Gastrocnemius medialis (tissue), 4 donors: ENCODE data around the gene NAV3. TPM values are rescaled to one million over a fixed set of nuclear protein-coding genes. Genes with fewer than 3 reads are reported as not detected.

Source experiments
- ATAC-seq, 2 donors: fragments of 150-250 bp; one replicate each; pipeline ENCODE4 v1.9.1; 2016
- DNase-seq, 2 donors: peaks; one replicate each; pipeline ENCODE4 v3.0.0-alpha.2; 2019
- H3K27ac ChIP-seq, 4 donors: fragments of 200-600 bp; sonication (generic); 1 replicate in 1 of 4; 2 replicates in 3 of 4; pipeline ENCODE4 v1.5.1; 2016 to 2018; ENCODE audit warnings: mild to moderate bottlenecking in 2 of 4, moderate library complexity in 1 of 4
- H3K27me3 ChIP-seq, 3 donors: fragments of 200-600 bp; sonication (generic) in 2 of 3; 1 replicate in 1 of 3; 2 replicates in 2 of 3; pipeline versions ENCODE4 v1.5.1 to v1.6.0; 2016 to 2019; ENCODE audit warnings: mild to moderate bottlenecking in 1 of 3, moderate library complexity in 1 of 3
- H3K36me3 ChIP-seq, 2 donors: fragments of 200-600 bp; sonication (generic) in 1 of 2; one replicate each; pipeline ENCODE4 v1.5.1; 2017 to 2018
- H3K4me1 ChIP-seq, 2 donors: fragments of 200-600 bp; sonication (generic) in 1 of 2; one replicate each; pipeline ENCODE4 v1.5.1; 2016 to 2017; ENCODE audit warnings: mild to moderate bottlenecking in 2 of 2
- H3K4me3 ChIP-seq, 4 donors: fragments of 200-600 bp; sonication (generic) in 3 of 4; 1 replicate in 1 of 4; 2 replicates in 3 of 4; pipeline ENCODE4 v1.5.1; 2016 to 2019; ENCODE audit warnings: mild to moderate bottlenecking in 2 of 4
- H3K9me3 ChIP-seq, 3 donors: fragments of 200-600 bp; sonication (generic) in 2 of 3; 1 replicate in 1 of 3; 2 replicates in 2 of 3; pipeline ENCODE4 v1.5.1; 2016 to 2019
- POLR2A ChIP-seq, 2 donors: fragments of 450-650 bp; IDR thresholded peaks; one replicate each; pipeline ENCODE4 v1.6.1; 2017; ENCODE audit warnings: antibody characterized with exemption in 2 of 2, mild to moderate bottlenecking in 2 of 2, moderate library complexity in 2 of 2
- in situ Hi-C, 4 donors: fragments of 200-750 bp; cut with MboI; loops; one replicate each; pipeline versions ENCODE4 v1.15.0 to v1.8.0; 2017; ENCODE audit warnings: low sequenced_read_pairs in 4 of 4
- intact Hi-C: fragments of 100-400 bp; cut with DNase I; formaldehyde crosslinking; loops from one replicate; pipeline ENCODE4 v1.15.1; 2023; ENCODE audit warnings: low total_unique reads
- total RNA-seq, 4 donors: library from RNA; depleted of rRNA; stranded (reverse); fragments of >200 nt; gene quantifications; one replicate each; pipeline versions ENCODE4 v1.1.0 to v1.2.3, GENCODE V29; 2016
- TF ChIP-seq, protein P1 (sequence below), 5 experiments: fragments of 450-650 bp in 3 of 5; fragments of 200-600 bp in 2 of 5; sonication (generic) in 2 of 5; IDR thresholded peaks in 4 of 5; conservative IDR thresholded peaks in 1 of 5; 1 replicate in 4 of 5; 2 replicates in 1 of 5; pipeline ENCODE4 v1.5.1; 2016 to 2019; ENCODE audit warnings: antibody characterized with exemption in 5 of 5, mild to moderate bottlenecking in 3 of 5, moderate library complexity in 3 of 5

Gene NAV3
- total RNA-seq, 4 donors from 2014 or later = 0.87 to 2.5 (median 2.0) TPM

DNA sequence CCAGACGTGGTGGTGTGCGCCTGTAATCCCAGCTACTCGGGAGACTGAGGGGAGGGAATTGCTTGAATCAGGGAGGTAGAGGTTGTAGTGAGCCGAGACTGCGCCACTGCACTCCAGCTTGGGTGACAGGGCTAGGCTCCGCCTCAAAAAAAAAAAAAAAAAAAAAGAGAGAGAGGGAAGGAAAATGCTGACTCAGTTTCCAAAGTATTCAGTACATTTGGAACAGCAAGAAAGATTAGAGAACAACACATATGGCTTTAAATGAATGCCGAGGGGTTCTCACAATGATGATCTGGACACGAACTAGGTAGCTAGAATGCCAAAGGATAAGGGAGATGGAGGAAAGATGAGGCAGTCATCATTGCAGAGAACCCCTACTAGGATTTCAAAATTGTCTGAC, 97.4 kb downstream of the NAV3 start:
- TF ChIP-seq, protein P1, sequence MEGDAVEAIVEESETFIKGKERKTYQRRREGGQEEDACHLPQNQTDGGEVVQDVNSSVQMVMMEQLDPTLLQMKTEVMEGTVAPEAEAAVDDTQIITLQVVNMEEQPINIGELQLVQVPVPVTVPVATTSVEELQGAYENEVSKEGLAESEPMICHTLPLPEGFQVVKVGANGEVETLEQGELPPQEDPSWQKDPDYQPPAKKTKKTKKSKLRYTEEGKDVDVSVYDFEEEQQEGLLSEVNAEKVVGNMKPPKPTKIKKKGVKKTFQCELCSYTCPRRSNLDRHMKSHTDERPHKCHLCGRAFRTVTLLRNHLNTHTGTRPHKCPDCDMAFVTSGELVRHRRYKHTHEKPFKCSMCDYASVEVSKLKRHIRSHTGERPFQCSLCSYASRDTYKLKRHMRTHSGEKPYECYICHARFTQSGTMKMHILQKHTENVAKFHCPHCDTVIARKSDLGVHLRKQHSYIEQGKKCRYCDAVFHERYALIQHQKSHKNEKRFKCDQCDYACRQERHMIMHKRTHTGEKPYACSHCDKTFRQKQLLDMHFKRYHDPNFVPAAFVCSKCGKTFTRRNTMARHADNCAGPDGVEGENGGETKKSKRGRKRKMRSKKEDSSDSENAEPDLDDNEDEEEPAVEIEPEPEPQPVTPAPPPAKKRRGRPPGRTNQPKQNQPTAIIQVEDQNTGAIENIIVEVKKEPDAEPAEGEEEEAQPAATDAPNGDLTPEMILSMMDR (IDR thresholded peaks at IDR 0.05 in 4 of 5, conservative IDR thresholded peaks at IDR 0.05 in 1 of 5) = no peak
- no peak for TF ChIP-seq POLR2A (IDR thresholded peaks at IDR 0.05)
- Histone ChIP-seq H3K4me3 (no peak overlapping the region), H3K9me3 (no peaks in the 10 kb centered on the region), H3K27ac (no peak overlapping the region), H3K27me3 (no peaks in the 10 kb centered on the region), H3K36me3 (no peaks in the 10 kb centered on the region), H3K4me1 (no peaks in the 10 kb centered on the region)
- DNase-seq (no peak), ATAC-seq (no peak)
- in situ Hi-C loops (loop anchor here in 1 of 4 donors (10.0 kb wide), 1 partner anchor 203 kb away; no protein-coding TSS in a partner anchor), intact Hi-C loops (no loop called here)

DNA sequence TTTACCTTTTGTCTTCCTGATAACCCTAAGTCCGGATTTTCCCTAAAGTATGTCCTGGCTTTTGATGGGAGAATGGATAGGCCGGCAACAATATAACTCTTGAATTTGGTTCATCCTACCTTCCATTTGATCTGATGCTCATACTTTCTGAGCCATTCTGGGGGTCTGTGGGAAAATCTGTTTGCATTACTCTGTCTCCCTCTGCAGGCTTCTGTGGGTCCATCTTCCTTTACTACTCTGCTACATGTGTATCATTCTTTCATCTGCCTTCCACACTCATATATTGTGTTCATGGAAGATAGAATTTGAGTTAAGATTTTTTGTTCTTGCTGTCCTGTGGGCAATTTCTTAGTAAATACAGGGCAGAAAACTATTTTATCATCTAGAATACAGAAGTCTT, 101.5 kb downstream of the NAV3 start:
- no peaks in the 10 kb centered on the region for H3K27me3 ChIP-seq
- H3K4me3 ChIP-seq = no peak overlapping the region
- TF ChIP-seq POLR2A (IDR thresholded peaks at IDR 0.05) = no peak
- H3K27ac ChIP-seq = no peak overlapping the region
- intact Hi-C loops (no loop called here), in situ Hi-C loops (no loop called here)
- no peaks in the 10 kb centered on the region for H3K4me1 ChIP-seq
- DNase-seq (no peak), ATAC-seq (no peak)
- H3K9me3 ChIP-seq = no peaks in the 10 kb centered on the region
- H3K36me3 ChIP-seq = no peaks in the 10 kb centered on the region

DNA sequence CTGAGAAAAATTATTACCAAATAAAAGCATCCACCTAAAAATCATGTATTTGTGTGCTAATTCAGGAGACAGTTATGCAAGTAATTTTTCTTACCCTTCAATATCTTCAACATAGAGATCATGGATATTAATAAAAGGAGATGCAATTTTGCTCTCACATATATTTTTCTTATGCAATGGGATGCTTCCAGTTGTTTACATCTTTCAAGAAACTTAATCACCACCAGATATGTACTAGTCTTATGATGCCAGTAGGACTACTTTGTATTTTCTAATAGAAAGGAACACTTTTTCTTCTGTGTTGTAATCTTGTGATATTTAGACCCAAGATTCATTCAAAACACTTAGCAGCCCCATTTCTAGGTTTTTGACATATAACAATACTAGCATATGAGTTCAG, 107.6 kb downstream of the NAV3 start:
- H3K4me1 ChIP-seq = peaks cover 0 to 2% of the 10 kb centered on the region in 2 donors
- ATAC-seq (no peak), DNase-seq (no peak)
- no peak overlapping the region for H3K4me3 ChIP-seq
- no peaks in the 10 kb centered on the region for H3K9me3 ChIP-seq
- H3K27ac ChIP-seq = no peak overlapping the region
- no peak for TF ChIP-seq POLR2A (IDR thresholded peaks at IDR 0.05)
- TF ChIP-seq, protein P1 (IDR thresholded peaks at IDR 0.05 in 4 of 5, conservative IDR thresholded peaks at IDR 0.05 in 1 of 5) = no peak
- in situ Hi-C loops = no loop called here
- no peaks in the 10 kb centered on the region for H3K36me3 ChIP-seq
- intact Hi-C loops = no loop called here
- H3K27me3 ChIP-seq = no peaks in the 10 kb centered on the region

DNA sequence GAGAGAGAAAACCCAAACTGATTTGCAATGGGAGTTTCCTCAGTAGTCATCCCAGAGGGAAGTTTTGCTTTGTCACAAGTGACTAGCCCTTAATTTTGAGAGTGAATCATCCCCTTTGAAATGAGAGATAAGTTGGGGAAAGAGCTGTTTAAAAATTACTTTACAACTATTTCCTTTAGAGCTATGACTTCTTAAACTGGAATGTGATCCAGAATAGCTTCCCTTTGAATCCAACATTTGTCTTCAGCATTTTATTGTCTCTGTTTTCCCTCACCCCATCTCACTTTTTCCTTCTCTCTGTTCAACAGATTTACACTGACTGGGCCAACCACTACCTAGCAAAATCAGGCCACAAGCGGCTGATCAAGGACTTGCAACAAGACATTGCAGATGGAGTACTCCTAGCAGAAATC, 109.3 kb downstream of the NAV3 start:
- Histone ChIP-seq H3K9me3 (no peaks in the 10 kb centered on the region), H3K36me3 (no peaks in the 10 kb centered on the region), H3K4me1 (peaks cover 0 to 6% of the 10 kb centered on the region in 2 donors), H3K4me3 (no peak overlapping the region), H3K27ac (no peak overlapping the region), H3K27me3 (no peaks in the 10 kb centered on the region)
- intact Hi-C loops (no loop called here), in situ Hi-C loops (no loop called here)
- ATAC-seq (no peak), DNase-seq (no peak)
- TF ChIP-seq POLR2A (IDR thresholded peaks at IDR 0.05) = no peak
- TF ChIP-seq, protein P1 (IDR thresholded peaks at IDR 0.05 in 4 of 5, conservative IDR thresholded peaks at IDR 0.05 in 1 of 5) = no peak

DNA sequence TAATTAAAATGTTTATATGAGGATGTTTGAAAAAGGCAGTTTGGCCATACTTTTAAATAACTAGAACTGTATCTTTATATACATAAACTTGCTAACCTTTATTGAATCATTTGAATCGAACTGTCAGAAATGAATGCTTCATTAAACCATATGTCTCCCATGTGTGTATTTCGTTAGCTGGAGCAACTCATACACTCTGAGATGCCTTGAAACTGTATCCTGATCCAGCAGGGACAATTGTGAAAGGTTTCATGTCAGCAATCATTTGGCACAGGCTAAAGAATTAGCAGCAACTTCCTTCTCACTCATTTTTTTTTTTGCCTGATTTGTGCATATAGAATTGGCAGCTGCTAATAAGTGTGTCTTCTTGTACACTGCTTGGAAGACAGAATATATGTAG, 109.9 kb downstream of the NAV3 start:
- Histone ChIP-seq H3K27me3 (no peaks in the 10 kb centered on the region), H3K9me3 (no peaks in the 10 kb centered on the region), H3K36me3 (no peaks in the 10 kb centered on the region), H3K4me3 (no peak overlapping the region), H3K27ac (no peak overlapping the region), H3K4me1 (peaks cover 0 to 6% of the 10 kb centered on the region in 2 donors)
- ATAC-seq = no peak
- intact Hi-C loops (no loop called here), in situ Hi-C loops (no loop called here)
- no peak for TF ChIP-seq POLR2A (IDR thresholded peaks at IDR 0.05)
- TF ChIP-seq, protein P1 (IDR thresholded peaks at IDR 0.05 in 4 of 5, conservative IDR thresholded peaks at IDR 0.05 in 1 of 5) = no peak
- no peak for DNase-seq
